CD4-positive, alpha-beta T cell treated with Interleukin-6 at 100 ng/mL for 8 hours (primary cell): ENCODE results near the gene KNDC1.
"Not testable (repeated sequence)": the region's sequence is repeated elsewhere in the genome, so short reads cannot be mapped to it uniquely, and the experiment has no call there.

Source experiments
- DNase-seq: peaks from one replicate; pipeline ENCODE4 v3.0.0-alpha.2; 2020; ENCODE audit warnings: mixed read lengths, low spot score

Gene KNDC1

GRCh38 chr10:133124357-133125211, 35.4 kb upstream of the KNDC1 start:
- DNase-seq = no peak

- no peak for DNase-seq
Measured at GRCh38 chr10:133125901-133126300, 34.1 kb upstream of the KNDC1 start.

- no peak for DNase-seq
Measured at GRCh38 chr10:133126431-133127290, 33.4 kb upstream of the KNDC1 start.

- DNase-seq = no peak
Measured at GRCh38 chr10:133127291-133128125, 32.5 kb upstream of the KNDC1 start.

GRCh38 chr10:133128126-133129070, 31.6 kb upstream of the KNDC1 start:
- no peak for DNase-seq

GRCh38 chr10:133129071-133129858, 30.8 kb upstream of the KNDC1 start:
- DNase-seq = no peak

- no peak for DNase-seq
Measured at GRCh38 chr10:133129859-133130495, 30.0 kb upstream of the KNDC1 start.

GRCh38 chr10:133130602-133131001, 29.4 kb upstream of the KNDC1 start:
- no peak for DNase-seq

- DNase-seq = no peak
Measured at GRCh38 chr10:133131053-133131452, 29.0 kb upstream of the KNDC1 start.

GRCh38 chr10:133131734-133132472, 28.1 kb upstream of the KNDC1 start:
- DNase-seq = no peak

GRCh38 chr10:133132473-133133291, 27.3 kb upstream of the KNDC1 start:
- no peak for DNase-seq

- DNase-seq = no peak
Measured at GRCh38 chr10:133133471-133134231, 26.4 kb upstream of the KNDC1 start.

GRCh38 chr10:133134411-133135115, 25.5 kb upstream of the KNDC1 start:
- DNase-seq = no peak

- no peak for DNase-seq
Measured at GRCh38 chr10:133135116-133135465, 24.9 kb upstream of the KNDC1 start.

- not testable (repeated sequence) for DNase-seq
Measured at GRCh38 chr10:133137486-133138145, 22.4 kb upstream of the KNDC1 start.

- no peak for DNase-seq
Measured at GRCh38 chr10:133139551-133140065, 20.4 kb upstream of the KNDC1 start.
